Fibroblast of lung (primary cell): ENCODE data around the gene RASA2. TPM values are rescaled to one million over a fixed set of nuclear protein-coding genes. Genes with fewer than 3 reads are reported as not detected.

Experiments
- DNase-seq, 2 donors: peaks; one replicate each; pipeline versions ENCODE4 v3.0.0 to v3.0.0-alpha.2; 2010; ENCODE audit warnings: low read depth in 2 of 2
- H2AFZ ChIP-seq: 2 replicates; pipeline ENCODE4 v1.5.1; 2012; ENCODE audit warnings: low read length, control low read depth, inconsistent platforms
- H3K27ac ChIP-seq: 2 replicates; pipeline ENCODE4 v1.5.1; 2011; ENCODE audit warnings: low read length, control low read depth; ENCODE audit not compliant: insufficient read depth
- H3K27me3 ChIP-seq: 2 replicates; pipeline ENCODE4 v1.5.1; 2011; ENCODE audit warnings: mild to moderate bottlenecking, low read length; ENCODE audit not compliant: control insufficient read depth, insufficient read depth
- H3K36me3 ChIP-seq: 2 replicates; pipeline ENCODE4 v1.5.1; 2011; ENCODE audit warnings: low read length; ENCODE audit not compliant: control insufficient read depth, insufficient read depth
- H3K4me1 ChIP-seq: 2 replicates; pipeline ENCODE4 v1.5.1; 2011; ENCODE audit warnings: low read length; ENCODE audit not compliant: control insufficient read depth, insufficient read depth; ENCODE audit errors: extremely low read depth
- H3K4me2 ChIP-seq: 2 replicates; pipeline ENCODE4 v1.5.1; 2011; ENCODE audit warnings: low read length, control low read depth; ENCODE audit not compliant: insufficient read depth; ENCODE audit errors: extremely low read depth
- H3K4me3 ChIP-seq, 4 experiments: fragments of 200-600 bp in 1 of 4; sonication (generic) in 1 of 4; replicated peaks in 1 of 4; 2 replicates each; pipeline ENCODE4 v1.5.1; 2011 to 2016; ENCODE audit warnings: low read length in 4 of 4, low read depth in 3 of 4, mild to moderate bottlenecking in 3 of 4, control low read depth in 2 of 4, inconsistent platforms in 1 of 4, mixed read lengths in 1 of 4; ENCODE audit not compliant: insufficient read depth in 1 of 4; ENCODE audit errors: control extremely low read depth in 1 of 4
- H3K79me2 ChIP-seq: 2 replicates; pipeline ENCODE4 v1.5.1; 2012; ENCODE audit warnings: mild to moderate bottlenecking, low read length, inconsistent platforms; ENCODE audit not compliant: control insufficient read depth, insufficient read depth
- H3K9ac ChIP-seq: 2 replicates; pipeline ENCODE4 v1.5.1; 2011; ENCODE audit warnings: mild to moderate bottlenecking, low read length, control low read depth; ENCODE audit not compliant: insufficient read depth
- H3K9me3 ChIP-seq: 2 replicates; pipeline ENCODE4 v1.5.1; 2012; ENCODE audit warnings: low read depth, low read length; ENCODE audit not compliant: control insufficient read depth, insufficient read depth
- H4K20me1 ChIP-seq: 2 replicates; pipeline ENCODE4 v1.5.1; 2011; ENCODE audit warnings: low read length; ENCODE audit not compliant: control insufficient read depth, insufficient read depth; ENCODE audit errors: extremely low read depth
- EZH2 ChIP-seq: IDR thresholded peaks from 2 replicates; pipeline ENCODE4 v1.5.1; 2012; ENCODE audit warnings: low read length, control low read depth, mild to moderate bottlenecking; ENCODE audit errors: missing control alignments
- polyA plus RNA-seq, 2 donors: library from polyadenylated mRNA; depleted of rRNA in 1 of 2; stranded (reverse) in 1 of 2; unstranded in 1 of 2; fragments of >200 nt; gene quantifications; 2 replicates each; pipeline ENCODE4 v1.2.1, GENCODE V29; 2011 to 2012; ENCODE audit warnings: missing spikeins in 1 of 2
- total RNA-seq: library from RNA; depleted of rRNA; stranded (reverse); fragments of >200 nt; gene quantifications from 2 replicates; pipeline ENCODE4 v1.2.1, GENCODE V29; 2014
- TF ChIP-seq, protein P1 (sequence below), 2 donors: IDR thresholded peaks in 1 of 2; conservative IDR thresholded peaks in 1 of 2; 1 replicate in 1 of 2; 2 replicates in 1 of 2; pipeline ENCODE4 v1.5.1; 2011 to 2012; ENCODE audit warnings: low read length in 2 of 2, control low read depth in 1 of 2, inconsistent platforms in 1 of 2, low read depth in 1 of 2, mild to moderate bottlenecking in 1 of 2

The RASA2 gene
- total and polyA plus RNA-seq, 2 donors (not counting 1 experiment from before 2014, with no cell fraction given): 10.0 to 11.4 TPM

DNA sequence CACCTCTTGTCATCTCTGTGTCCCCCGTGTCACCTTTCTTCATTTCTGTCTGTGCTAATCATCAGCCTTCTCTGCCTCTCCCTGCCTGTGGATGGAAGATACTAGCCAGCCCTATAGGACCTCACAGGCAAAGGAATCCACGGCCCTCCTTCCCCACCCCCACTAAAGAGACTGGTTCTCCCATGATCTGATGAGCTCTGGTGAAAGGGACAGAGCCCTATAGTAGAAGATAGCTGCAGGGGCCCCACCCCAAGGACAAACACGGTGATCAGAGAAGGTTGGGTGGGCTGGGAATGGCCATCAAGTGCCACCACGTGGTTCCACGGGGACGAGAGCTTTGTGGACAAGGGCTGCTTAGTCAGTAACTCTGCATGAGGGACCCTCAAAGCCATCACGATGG is 27.8 kb upstream of the RASA2 start:
- H3K4me1 ChIP-seq: peaks cover 25% of the 10 kb centered on the region
- no peaks in the 10 kb centered on the region for H3K79me2 ChIP-seq
- H4K20me1 ChIP-seq: no peaks in the 10 kb centered on the region
- H2AFZ ChIP-seq: no peak overlapping the region
- no peak overlapping the region for H3K4me2 ChIP-seq
- no peak overlapping the region for H3K9ac ChIP-seq
- H3K27ac ChIP-seq: no peak overlapping the region
- TF ChIP-seq EZH2: no peak
- TF ChIP-seq, protein P1, sequence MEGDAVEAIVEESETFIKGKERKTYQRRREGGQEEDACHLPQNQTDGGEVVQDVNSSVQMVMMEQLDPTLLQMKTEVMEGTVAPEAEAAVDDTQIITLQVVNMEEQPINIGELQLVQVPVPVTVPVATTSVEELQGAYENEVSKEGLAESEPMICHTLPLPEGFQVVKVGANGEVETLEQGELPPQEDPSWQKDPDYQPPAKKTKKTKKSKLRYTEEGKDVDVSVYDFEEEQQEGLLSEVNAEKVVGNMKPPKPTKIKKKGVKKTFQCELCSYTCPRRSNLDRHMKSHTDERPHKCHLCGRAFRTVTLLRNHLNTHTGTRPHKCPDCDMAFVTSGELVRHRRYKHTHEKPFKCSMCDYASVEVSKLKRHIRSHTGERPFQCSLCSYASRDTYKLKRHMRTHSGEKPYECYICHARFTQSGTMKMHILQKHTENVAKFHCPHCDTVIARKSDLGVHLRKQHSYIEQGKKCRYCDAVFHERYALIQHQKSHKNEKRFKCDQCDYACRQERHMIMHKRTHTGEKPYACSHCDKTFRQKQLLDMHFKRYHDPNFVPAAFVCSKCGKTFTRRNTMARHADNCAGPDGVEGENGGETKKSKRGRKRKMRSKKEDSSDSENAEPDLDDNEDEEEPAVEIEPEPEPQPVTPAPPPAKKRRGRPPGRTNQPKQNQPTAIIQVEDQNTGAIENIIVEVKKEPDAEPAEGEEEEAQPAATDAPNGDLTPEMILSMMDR (conservative IDR thresholded peaks at IDR 0.05 in 1 of 2, IDR thresholded peaks at IDR 0.05 in 1 of 2; ENCODE audit: low read depth in 1 of 2, low read length in 2 of 2): no peak
- no peaks in the 10 kb centered on the region for H3K27me3 ChIP-seq
- no peak overlapping the region for H3K4me3 ChIP-seq
- DNase-seq: no peak
- no peaks in the 10 kb centered on the region for H3K36me3 ChIP-seq
- no peaks in the 10 kb centered on the region for H3K9me3 ChIP-seq

DNA sequence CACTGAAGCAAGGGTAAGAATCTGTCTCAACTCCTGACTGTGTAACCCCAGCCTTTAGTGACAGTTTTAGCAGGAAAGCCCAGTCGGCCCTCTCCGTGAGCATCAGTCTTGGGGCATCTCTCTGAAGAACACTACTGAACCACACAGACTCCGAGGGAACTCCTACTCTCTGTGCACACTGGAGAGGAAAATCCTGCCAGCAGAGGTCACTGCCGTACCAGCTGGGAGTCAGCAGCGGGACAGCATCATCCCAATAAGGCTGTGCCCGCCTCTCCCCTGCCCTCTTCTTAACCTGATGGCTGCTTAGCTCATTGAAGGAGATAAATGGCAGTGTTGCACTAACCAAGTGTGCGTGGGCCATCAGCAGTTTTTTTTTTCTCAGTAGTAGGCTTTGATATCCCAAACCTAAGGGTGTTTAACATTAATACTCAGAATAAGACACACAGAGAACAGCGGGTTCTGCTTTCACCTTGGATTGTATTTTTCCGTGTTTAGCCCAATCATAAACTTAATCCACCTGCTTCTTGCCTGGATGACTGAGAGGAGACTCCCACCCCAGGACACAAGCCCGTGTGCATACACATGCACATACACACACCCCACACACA is 26.6 kb upstream of the RASA2 start:
- no peaks in the 10 kb centered on the region for H3K36me3 ChIP-seq
- no peaks in the 10 kb centered on the region for H4K20me1 ChIP-seq
- TF ChIP-seq, protein P1 (conservative IDR thresholded peaks at IDR 0.05 in 1 of 2, IDR thresholded peaks at IDR 0.05 in 1 of 2; ENCODE audit: low read depth in 1 of 2, low read length in 2 of 2): peak; percentile 81 to 85
- no peak for TF ChIP-seq EZH2
- H3K4me2 ChIP-seq: no peak overlapping the region
- no peaks in the 10 kb centered on the region for H3K9me3 ChIP-seq
- H3K4me1 ChIP-seq: peaks cover 19% of the 10 kb centered on the region
- H3K27ac ChIP-seq: no peak overlapping the region
- no peak overlapping the region for H3K9ac ChIP-seq
- no peaks in the 10 kb centered on the region for H3K79me2 ChIP-seq
- no peaks in the 10 kb centered on the region for H3K27me3 ChIP-seq
- no peak overlapping the region for H3K4me3 ChIP-seq
- peak; percentile 74 to 84 for DNase-seq
- H2AFZ ChIP-seq: peak overlapping the region; percentile 30

DNA sequence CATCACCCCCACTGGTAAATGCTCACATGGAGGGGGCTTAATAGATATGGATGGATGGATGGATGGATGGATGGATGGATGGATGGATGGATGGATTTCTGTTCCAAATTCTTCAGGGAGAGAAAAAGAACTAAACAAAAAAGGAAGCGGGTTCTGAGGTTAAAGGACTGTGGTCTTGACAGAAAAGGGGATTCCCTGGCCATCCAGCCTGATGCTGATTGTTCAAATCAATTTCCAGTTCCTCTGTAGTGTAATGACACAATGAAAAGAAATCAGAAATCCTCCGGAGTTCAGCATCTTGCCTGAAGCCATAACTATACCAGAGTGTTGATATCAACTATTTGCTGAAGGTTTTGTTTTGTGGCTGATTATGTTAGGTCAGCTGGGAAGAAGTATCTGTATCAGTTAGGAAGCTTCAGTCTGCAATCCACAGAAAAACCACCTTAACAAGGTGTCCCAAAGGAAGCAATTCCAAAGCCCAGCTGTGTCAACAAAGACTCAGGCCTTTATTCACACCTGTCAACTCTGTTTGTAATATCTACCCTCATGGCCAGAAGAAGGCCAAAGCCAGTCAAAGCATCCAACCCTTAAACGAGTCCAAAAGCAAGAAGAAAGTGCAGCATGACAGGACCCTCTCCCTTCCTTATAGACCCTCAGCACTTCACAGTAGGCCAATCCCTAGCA is 24.5 kb upstream of the RASA2 start:
- peaks cover 6% of the 10 kb centered on the region for H3K4me1 ChIP-seq
- H4K20me1 ChIP-seq: no peaks in the 10 kb centered on the region
- TF ChIP-seq, protein P1 (conservative IDR thresholded peaks at IDR 0.05 in 1 of 2, IDR thresholded peaks at IDR 0.05 in 1 of 2; ENCODE audit: low read depth in 1 of 2, low read length in 2 of 2): no peak
- TF ChIP-seq EZH2: no peak

More for the DNA sequence above, 24.5 kb upstream of the RASA2 start:
- H3K4me2 ChIP-seq: no peak overlapping the region
- no peaks in the 10 kb centered on the region for H3K36me3 ChIP-seq
- H3K27me3 ChIP-seq: no peaks in the 10 kb centered on the region
- no peaks in the 10 kb centered on the region for H3K9me3 ChIP-seq
- H3K27ac ChIP-seq: no peak overlapping the region
- no peak overlapping the region for H2AFZ ChIP-seq
- DNase-seq: no peak
- no peaks in the 10 kb centered on the region for H3K79me2 ChIP-seq
- no peak overlapping the region for H3K9ac ChIP-seq
- no peak overlapping the region for H3K4me3 ChIP-seq
